SK-N-MC (cell line): ENCODE measurements around the gene TXNL4A.

ENCODE experiments used
- EZH2 ChIP-seq: fragments of 200-600 bp; sonication (generic); IDR thresholded peaks from one replicate; pipeline ENCODE4 v1.6.1; 2017; ENCODE audit warnings: antibody characterized with exemption
- FOXP2 ChIP-seq: optimal IDR thresholded peaks from 2 replicates; pipeline ENCODE3; 2011; ENCODE audit warnings: mild to moderate bottlenecking, moderate library complexity; ENCODE audit not compliant: insufficient read depth; ENCODE audit errors: extremely low read length, control extremely low read depth
- POLR2AphosphoS5 ChIP-seq: IDR thresholded peaks from 2 replicates; pipeline ENCODE4 v1.6.1; 2012; ENCODE audit warnings: mild to moderate bottlenecking, low read depth, low read length, borderline replicate concordance

DNA sequence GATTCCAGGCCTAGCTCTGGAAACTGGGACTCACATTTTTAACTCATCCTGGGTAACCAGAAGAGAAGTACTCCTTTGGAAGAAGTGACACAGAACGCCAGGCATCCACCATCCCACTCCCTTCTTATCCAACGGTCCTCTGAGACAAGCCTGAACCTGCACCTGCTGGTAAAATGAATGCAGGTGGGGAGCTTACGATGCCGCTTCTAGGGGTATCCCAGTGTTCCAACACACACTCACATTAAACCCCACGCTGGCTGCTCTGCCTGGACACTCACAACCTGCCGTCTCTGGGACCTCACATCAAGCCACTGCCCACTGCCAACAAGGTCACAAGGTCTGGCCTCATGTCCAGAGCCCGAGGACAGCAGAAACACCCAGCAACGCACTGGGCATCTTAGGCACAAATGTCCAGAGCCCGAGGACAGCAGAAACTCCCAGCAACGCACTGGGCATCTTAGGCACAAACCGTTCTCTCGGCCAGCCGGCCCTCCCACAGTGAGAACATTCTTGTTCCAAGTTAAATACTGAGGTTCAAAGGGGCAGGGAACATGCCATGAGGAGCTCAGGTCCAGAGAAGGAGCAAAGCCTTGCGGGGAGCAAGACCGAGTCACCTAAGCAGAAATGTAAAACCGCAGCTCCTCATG is 46.8 kb downstream of the TXNL4A start:
- no peak for TF ChIP-seq POLR2AphosphoS5
- no peak for TF ChIP-seq EZH2
- no peak for TF ChIP-seq FOXP2
